GM18498 (cell line): Measurements from ENCODE around the gene GBE1.

Experiments
- ATAC-seq: cut with Tn5 transposase; IDR thresholded peaks from one replicate; pipeline ENCODE4 v1.9.1; 2021; ENCODE audit warnings: mild to moderate bottlenecking, moderate library complexity; ENCODE audit not compliant: unreplicated experiment

Gene GBE1

GRCh38 chr3:81624756-81625155 lies 136.7 kb downstream of the GBE1 start:
- ATAC-seq: no peak

GRCh38 chr3:81622395-81622794 lies 139.1 kb downstream of the GBE1 start:
- ATAC-seq: no peak

GRCh38 chr3:81621277-81621676 lies 140.2 kb downstream of the GBE1 start:
- ATAC-seq: no peak

- ATAC-seq: no peak
Observed at GRCh38 chr3:81620849-81621248, 140.6 kb downstream of the GBE1 start.

- ATAC-seq: no peak
Observed at GRCh38 chr3:81612768-81613167, 148.7 kb downstream of the GBE1 start.

GRCh38 chr3:81602781-81603180 lies 158.7 kb downstream of the GBE1 start:
- ATAC-seq: no peak

- ATAC-seq: peak; percentile 71
Observed at GRCh38 chr3:81601707-81602305, 159.6 kb downstream of the GBE1 start.

- ATAC-seq: no peak
Observed at GRCh38 chr3:81592101-81592500, 169.3 kb downstream of the GBE1 start.

- ATAC-seq: no peak
Observed at GRCh38 chr3:81585937-81586336, 175.5 kb downstream of the GBE1 start.

GRCh38 chr3:81585056-81585455 lies 176.4 kb downstream of the GBE1 start:
- ATAC-seq: no peak

GRCh38 chr3:81581966-81582599 lies 179.4 kb downstream of the GBE1 start:
- peak; percentile 89 for ATAC-seq

- ATAC-seq: no peak
Observed at GRCh38 chr3:81580355-81580754, 181.1 kb downstream of the GBE1 start.

- no peak for ATAC-seq
Observed at GRCh38 chr3:81579744-81580143, 181.7 kb downstream of the GBE1 start.

- no peak for ATAC-seq
Observed at GRCh38 chr3:81572201-81572756, 189.2 kb downstream of the GBE1 start.

- no peak for ATAC-seq
Observed at GRCh38 chr3:81568378-81568777, 193.1 kb downstream of the GBE1 start.

- no peak for ATAC-seq
Observed at GRCh38 chr3:81565041-81565440, 196.4 kb downstream of the GBE1 start.

GRCh38 chr3:81558106-81558505 lies 203.3 kb downstream of the GBE1 start:
- no peak for ATAC-seq

- no peak for ATAC-seq
Observed at GRCh38 chr3:81554801-81555200, 206.6 kb downstream of the GBE1 start.

- peak; percentile 73 for ATAC-seq
Observed at GRCh38 chr3:81554388-81554787, 207.1 kb downstream of the GBE1 start.

- no peak for ATAC-seq
Observed at GRCh38 chr3:81550415-81550814, 211.0 kb downstream of the GBE1 start.

- ATAC-seq: no peak
Observed at GRCh38 chr3:81549831-81550230, 211.6 kb downstream of the GBE1 start.

GRCh38 chr3:81549388-81549787 lies 212.1 kb downstream of the GBE1 start:
- no peak for ATAC-seq

- ATAC-seq: no peak
Observed at GRCh38 chr3:81545572-81545971, 215.9 kb downstream of the GBE1 start.
